PFSK-1 (cell line): Measurements from ENCODE around the gene PRDM16.

Source experiments
- FOXP2 ChIP-seq: optimal IDR thresholded peaks from 2 replicates; pipeline ENCODE3; 2011; ENCODE audit warnings: borderline replicate concordance, control low read depth, inconsistent platforms; ENCODE audit not compliant: insufficient read depth; ENCODE audit errors: extremely low read length, extremely low read depth
- POLR2AphosphoS5 ChIP-seq: IDR thresholded peaks from 2 replicates; pipeline ENCODE4 v1.6.1; 2012; ENCODE audit warnings: low read depth, mild to moderate bottlenecking, control low read depth, low read length, moderate library complexity
- REST ChIP-seq, 2 experiments: IDR thresholded peaks; 2 replicates each; pipeline versions ENCODE4 v1.6.1 to v1.8.0; 2011 to 2012; ENCODE audit warnings: low read depth in 2 of 2, low read length in 2 of 2, control low read depth in 1 of 2, inconsistent platforms in 1 of 2, mild to moderate bottlenecking in 1 of 2, moderate library complexity in 1 of 2; ENCODE audit not compliant: insufficient read depth in 1 of 2
- SIN3A ChIP-seq: IDR thresholded peaks from 2 replicates; pipeline ENCODE4 v1.6.1; 2012; ENCODE audit warnings: mild to moderate bottlenecking, low read length, moderate library complexity, borderline replicate concordance; ENCODE audit not compliant: insufficient read depth
- TAF1 ChIP-seq: IDR thresholded peaks from 2 replicates; pipeline ENCODE4 v1.6.1; 2012; ENCODE audit warnings: low read length, control low read depth, borderline replicate concordance; ENCODE audit not compliant: insufficient read depth

Gene PRDM16

GRCh38 chr1:3453891-3454810 lies 385.1 kb downstream of the PRDM16 start, which contains the start of gene ARHGEF16:
Gene ARHGEF16, plus strand, starts transcription at chr1:3454665. Its CDS starts 8,420 bp downstream, at chr1:3463085.
- TF ChIP-seq REST (IDR thresholded peaks at IDR 0.05; ENCODE audit: insufficient read depth in 1 of 2, low read depth in 2 of 2, low read length in 2 of 2), result no peak
- TF ChIP-seq SIN3A, result no peak
- no peak for TF ChIP-seq TAF1
- no peak for TF ChIP-seq POLR2AphosphoS5
- no peak for TF ChIP-seq FOXP2

GRCh38 chr1:3454811-3455618 lies 386.0 kb downstream of the PRDM16 start:
- no peak for TF ChIP-seq SIN3A

- TF ChIP-seq FOXP2 (no peak), SIN3A (no peak), TAF1 (no peak), REST (IDR thresholded peaks at IDR 0.05; ENCODE audit: insufficient read depth in 1 of 2, low read depth in 2 of 2, low read length in 2 of 2) (no peak), POLR2AphosphoS5 (no peak)
These were observed 386.9 kb downstream of the PRDM16 start for GRCh38 chr1:3455670-3456448.

GRCh38 chr1:3456449-3456963 lies 387.5 kb downstream of the PRDM16 start:
- TF ChIP-seq FOXP2 (no peak), TAF1 (no peak), POLR2AphosphoS5 (no peak), REST (IDR thresholded peaks at IDR 0.05; ENCODE audit: insufficient read depth in 1 of 2, low read depth in 2 of 2, low read length in 2 of 2) (no peak), SIN3A (no peak)

GRCh38 chr1:3456964-3457909 lies 388.2 kb downstream of the PRDM16 start:
- TF ChIP-seq TAF1 (no peak), POLR2AphosphoS5 (no peak)
